B cell (primary cell): ENCODE data around the gene TMEM94. TPM values are rescaled to one million over a fixed set of nuclear protein-coding genes. Genes with fewer than 3 reads are reported as not detected.

Experiments used
- ATAC-seq: fragments of 200-7000 bp; cut with Tn5 transposase; one replicate; pipeline ENCODE4 v1.10.0; 2021; ENCODE audit warnings: low read depth, mild to moderate bottlenecking, moderate number of reproducible peaks, moderate library complexity
- CTCF ChIA-PET: fragments of 350-600 bp; sonication (Branson Sonifier 250); formaldehyde crosslinking; loops from one replicate; lab custom pipeline; 2021; ENCODE audit warnings: antibody characterized with exemption, inconsistent platforms; lab: Charles Lee
- POLR2A ChIA-PET: fragments of 350-600 bp; sonication (Branson Sonifier 250); formaldehyde crosslinking; loops from one replicate; lab custom pipeline; 2021; ENCODE audit warnings: antibody characterized with exemption; lab: Charles Lee
- DNase-seq: peaks from one replicate; pipeline ENCODE4 v3.0.0; 2013
- H2AFZ ChIP-seq: 2 replicates; pipeline ENCODE4 v1.6.1; 2012; ENCODE audit warnings: mild to moderate bottlenecking, low read depth, low read length; ENCODE audit not compliant: insufficient read depth, poor library complexity, severe bottlenecking
- H3K27ac ChIP-seq, 2 donors: 1 replicate in 1 of 2; 2 replicates in 1 of 2; pipeline ENCODE4 v1.5.1; 2012 to 2013; ENCODE audit warnings: low read length in 2 of 2, mild to moderate bottlenecking in 2 of 2, moderate library complexity in 1 of 2
- H3K27me3 ChIP-seq, 4 experiments: fragments of 200-600 bp in 1 of 4; sonication (generic) in 1 of 4; replicated peaks in 1 of 4; 1 replicate in 2 of 4; 2 replicates in 2 of 4; pipeline versions ENCODE4 v1.6.1 to v1.7.0; 2013 to 2016; ENCODE audit warnings: low read length in 3 of 4, mild to moderate bottlenecking in 2 of 4, mixed read lengths in 1 of 4, moderate library complexity in 1 of 4; ENCODE audit not compliant: insufficient read depth in 4 of 4, control insufficient read depth in 3 of 4; ENCODE audit errors: control extremely low read depth in 1 of 4
- H3K36me3 ChIP-seq, 2 experiments: replicated peaks in 1 of 2; 1 replicate in 1 of 2; 2 replicates in 1 of 2; pipeline versions ENCODE4 v1.6.1 to v1.7.1; 2013; ENCODE audit warnings: low read length in 1 of 2; ENCODE audit not compliant: insufficient read depth in 2 of 2, control insufficient read depth in 1 of 2; ENCODE audit errors: control extremely low read depth in 1 of 2, extremely low read depth in 1 of 2
- H3K4me1 ChIP-seq, 2 donors: fragments of 200-600 bp in 1 of 2; sonication (generic) in 1 of 2; 1 replicate in 1 of 2; 2 replicates in 1 of 2; pipeline versions ENCODE4 v1.5.1 to v1.6.1; 2013 to 2017; ENCODE audit warnings: low read length in 2 of 2; ENCODE audit not compliant: control insufficient read depth in 2 of 2, insufficient read depth in 2 of 2
- H3K4me2 ChIP-seq: replicated peaks from 2 replicates; pipeline ENCODE3; 2012; ENCODE audit warnings: mild to moderate bottlenecking, low read depth, low read length; ENCODE audit not compliant: poor library complexity, severe bottlenecking
- H3K4me3 ChIP-seq, 5 experiments: fragments of 200-600 bp in 1 of 5; sonication (generic) in 1 of 5; 1 replicate in 3 of 5; 2 replicates in 2 of 5; pipeline versions ENCODE4 v1.5.1 to v1.7.0; 2011 to 2016; ENCODE audit warnings: low read length in 4 of 5, mild to moderate bottlenecking in 4 of 5, low read depth in 2 of 5, control low read depth in 1 of 5, moderate library complexity in 1 of 5; ENCODE audit not compliant: insufficient read depth in 1 of 5; ENCODE audit errors: control extremely low read depth in 1 of 5, extremely low read depth in 1 of 5
- H3K79me2 ChIP-seq: fragments of 200-600 bp; sonication (generic); one replicate; pipeline ENCODE4 v1.6.0; 2016; ENCODE audit warnings: low read length; ENCODE audit not compliant: control insufficient read depth, insufficient read depth
- H3K9ac ChIP-seq: fragments of 200-600 bp; sonication (generic); 2 replicates; pipeline ENCODE4 v1.6.1; 2017; ENCODE audit warnings: mild to moderate bottlenecking, low read length, moderate library complexity
- H3K9me3 ChIP-seq, 3 donors: one replicate each; pipeline versions ENCODE4 v1.6.1 to v1.7.1; 2013; ENCODE audit warnings: low read length in 2 of 3; ENCODE audit not compliant: control insufficient read depth in 2 of 3, insufficient read depth in 1 of 3; ENCODE audit errors: control extremely low read depth in 1 of 3
- H4K20me1 ChIP-seq: 2 replicates; pipeline ENCODE4 v1.6.0; 2012; ENCODE audit warnings: mild to moderate bottlenecking, low read length; ENCODE audit not compliant: insufficient read depth, control insufficient read depth, poor library complexity, severe bottlenecking
- H3K27ac Mint-ChIP-seq: one replicate; pipeline ENCODE4 v1.8.0; 2021; ENCODE audit warnings: mixed read lengths
- H3K27me3 Mint-ChIP-seq: one replicate; pipeline ENCODE4 v1.8.0; 2021; ENCODE audit warnings: mixed read lengths
- H3K4me1 Mint-ChIP-seq: one replicate; pipeline ENCODE4 v1.8.0; 2021; ENCODE audit warnings: mixed read lengths
- H3K4me3 Mint-ChIP-seq: one replicate; pipeline ENCODE4 v1.8.0; 2021; ENCODE audit warnings: mixed read lengths
- H3K9me3 Mint-ChIP-seq: one replicate; pipeline ENCODE4 v1.8.0; 2022; ENCODE audit warnings: mixed read lengths; ENCODE audit not compliant: insufficient read depth
- EZH2 ChIP-seq: IDR thresholded peaks from 2 replicates; pipeline ENCODE4 v1.6.1; 2012; ENCODE audit warnings: borderline replicate concordance, low read depth, mild to moderate bottlenecking, moderate library complexity, low read length; ENCODE audit not compliant: insufficient read depth, poor library complexity, severe bottlenecking
- WGBS: methylation state at CpG from one replicate; pipeline ENCODE4 v1.1.5; 2013; ENCODE audit warnings: missing lambda C conversion rate; ENCODE audit not compliant: insufficient coverage; 5-methylcytosine and 5-hydroxymethylcytosine counted together
- intact Hi-C: fragments of 100-400 bp; cut with micrococcal nuclease; formaldehyde crosslinking; loops from one replicate; pipeline ENCODE4 v1.10.0; 2022
- polyA plus RNA-seq: library from polyadenylated mRNA; depleted of rRNA; stranded (reverse); fragments of >200 nt; gene quantifications from 2 replicates; pipeline ENCODE4 v1.2.3, GENCODE V29; 2012
- total RNA-seq, 2 donors: library from RNA; stranded (reverse); fragments of 120-200 nt in 1 of 2; gene quantifications; 1 replicate in 1 of 2; 2 replicates in 1 of 2; pipeline versions ENCODE4 v1.2.3 to v1.2.4, GENCODE V29; 2013 to 2022
- TF ChIP-seq, protein P1 (sequence below): fragments of 200-600 bp; IDR thresholded peaks from one replicate; pipeline ENCODE4 v1.8.0; 2022; ENCODE audit warnings: antibody characterized with exemption, mild to moderate bottlenecking

TMEM94 gene
- total and polyA plus RNA-seq, 2 donors (not counting 1 experiment from before 2014, with no cell fraction given) = 139 to 158 TPM

DNA sequence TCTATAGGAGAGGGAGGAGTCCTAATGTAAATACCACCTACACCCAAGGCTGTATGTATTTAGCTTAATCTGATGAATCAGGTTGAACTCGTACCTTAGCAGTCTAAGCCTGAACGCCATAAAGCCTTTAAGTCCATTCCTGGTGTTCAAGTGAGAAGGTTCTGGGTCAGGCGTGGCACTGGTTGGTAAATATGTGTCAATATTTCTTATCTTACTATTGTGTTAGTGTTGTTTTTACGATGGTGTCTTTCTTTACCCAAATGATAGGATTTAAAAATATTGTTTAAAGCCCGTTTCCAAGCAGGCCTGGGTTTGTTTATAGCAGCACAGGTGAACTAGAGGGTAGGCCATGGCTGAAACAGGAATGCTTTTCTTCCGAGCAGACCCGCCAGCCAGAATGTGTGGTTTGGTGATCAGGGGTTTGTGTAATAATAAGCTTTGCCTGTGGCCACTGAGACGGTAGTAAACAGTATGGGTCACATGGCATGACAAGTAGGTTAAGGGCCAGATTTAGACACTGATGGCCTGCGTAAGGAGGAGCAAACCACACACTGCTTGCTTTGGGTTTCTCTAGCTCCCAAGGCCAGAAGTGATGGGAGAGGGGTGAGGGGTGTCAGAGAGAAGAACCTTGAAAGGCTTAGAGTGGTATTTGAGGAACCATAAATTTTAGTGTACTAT, 3.3 kb downstream of the TMEM94 start:
- H3K27ac Mint-ChIP-seq = peak overlapping the region; percentile 5
- no peak for TF ChIP-seq EZH2
- TF ChIP-seq, protein P1, sequence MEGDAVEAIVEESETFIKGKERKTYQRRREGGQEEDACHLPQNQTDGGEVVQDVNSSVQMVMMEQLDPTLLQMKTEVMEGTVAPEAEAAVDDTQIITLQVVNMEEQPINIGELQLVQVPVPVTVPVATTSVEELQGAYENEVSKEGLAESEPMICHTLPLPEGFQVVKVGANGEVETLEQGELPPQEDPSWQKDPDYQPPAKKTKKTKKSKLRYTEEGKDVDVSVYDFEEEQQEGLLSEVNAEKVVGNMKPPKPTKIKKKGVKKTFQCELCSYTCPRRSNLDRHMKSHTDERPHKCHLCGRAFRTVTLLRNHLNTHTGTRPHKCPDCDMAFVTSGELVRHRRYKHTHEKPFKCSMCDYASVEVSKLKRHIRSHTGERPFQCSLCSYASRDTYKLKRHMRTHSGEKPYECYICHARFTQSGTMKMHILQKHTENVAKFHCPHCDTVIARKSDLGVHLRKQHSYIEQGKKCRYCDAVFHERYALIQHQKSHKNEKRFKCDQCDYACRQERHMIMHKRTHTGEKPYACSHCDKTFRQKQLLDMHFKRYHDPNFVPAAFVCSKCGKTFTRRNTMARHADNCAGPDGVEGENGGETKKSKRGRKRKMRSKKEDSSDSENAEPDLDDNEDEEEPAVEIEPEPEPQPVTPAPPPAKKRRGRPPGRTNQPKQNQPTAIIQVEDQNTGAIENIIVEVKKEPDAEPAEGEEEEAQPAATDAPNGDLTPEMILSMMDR = no peak
- H3K4me3 Mint-ChIP-seq = peak overlapping the region; percentile 13
- intact Hi-C loops = no loop called here
- no peaks in the 10 kb centered on the region for H3K36me3 ChIP-seq
- DNase-seq = no peak
- H3K9ac ChIP-seq = no peak overlapping the region
- 79% methylated on average over 9 of the region's 9 CpGs for WGBS
- no peak overlapping the region for H3K4me2 ChIP-seq
- H3K79me2 ChIP-seq = peaks cover 51% of the 10 kb centered on the region
- ATAC-seq = no peak
- no peaks in the 10 kb centered on the region for H3K9me3 ChIP-seq
- peaks cover 14 to 20% of the 10 kb centered on the region in 2 donors for H3K4me1 ChIP-seq
- H3K27me3 ChIP-seq = no peaks in the 10 kb centered on the region
- no peak overlapping the region for H2AFZ ChIP-seq
- H4K20me1 ChIP-seq = no peaks in the 10 kb centered on the region
- no peaks in the 10 kb centered on the region for H3K9me3 Mint-ChIP-seq
- POLR2A ChIA-PET = no interaction called here
- CTCF ChIA-PET = interaction anchor here (1.1 kb wide), 1 partner anchor 44 kb away, joined by 4 read pairs; no protein-coding TSS in a partner anchor
- peak overlapping the region in 1 of 2 donors; percentile 8 for H3K27ac ChIP-seq
- no peak overlapping the region for H3K4me3 ChIP-seq
- H3K4me1 Mint-ChIP-seq = peaks cover 36% of the 10 kb centered on the region
- H3K27me3 Mint-ChIP-seq = no peaks in the 10 kb centered on the region

DNA sequence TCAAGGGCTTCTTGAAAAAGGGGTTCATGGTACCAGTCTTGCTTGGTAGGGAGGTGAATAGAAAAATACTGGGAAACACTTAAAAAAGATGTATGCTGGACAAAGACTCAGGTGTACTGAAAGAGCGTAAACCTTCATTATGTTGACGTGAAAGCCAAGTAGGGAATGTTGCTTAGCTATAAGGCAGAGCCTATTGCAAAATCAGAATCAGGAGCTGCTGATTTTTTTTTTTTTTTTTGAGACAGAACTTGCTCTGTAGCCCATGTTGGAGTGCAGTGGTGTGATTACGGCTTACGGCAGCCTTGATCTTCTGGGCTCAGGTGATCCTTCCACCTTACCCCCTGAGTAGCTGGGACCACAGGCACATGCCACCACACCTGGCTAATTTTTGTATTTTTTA, 3.9 kb downstream of the TMEM94 start:
- no peak overlapping the region for H3K4me3 ChIP-seq
- ChIA-PET CTCF (interaction anchor here (1.1 kb wide), 1 partner anchor 43 kb away, joined by 4 read pairs; no protein-coding TSS in a partner anchor), POLR2A (no interaction called here)
- no peaks in the 10 kb centered on the region for H3K9me3 Mint-ChIP-seq
- DNase-seq (no peak), ATAC-seq (no peak)
- H3K4me2 ChIP-seq = no peak overlapping the region
- no peaks in the 10 kb centered on the region for H3K36me3 ChIP-seq
- no peaks in the 10 kb centered on the region for H3K27me3 Mint-ChIP-seq
- peaks cover 38% of the 10 kb centered on the region for H3K4me1 Mint-ChIP-seq
- H3K4me1 ChIP-seq = peaks cover 14 to 20% of the 10 kb centered on the region in 2 donors
- no peak overlapping the region for H2AFZ ChIP-seq
- intact Hi-C loops = no loop called here
- 100% methylated on average over 4 of the region's 4 CpGs for WGBS
- no peak overlapping the region for H3K4me3 Mint-ChIP-seq
- H3K27ac Mint-ChIP-seq = no peak overlapping the region
- H3K27ac ChIP-seq = peak overlapping the region in 1 of 2 donors; percentile 8
- H3K27me3 ChIP-seq = no peaks in the 10 kb centered on the region
- TF ChIP-seq, protein P1 = no peak
- no peak for TF ChIP-seq EZH2
- H3K79me2 ChIP-seq = peaks cover 54% of the 10 kb centered on the region
- no peaks in the 10 kb centered on the region for H3K9me3 ChIP-seq
- H4K20me1 ChIP-seq = no peaks in the 10 kb centered on the region
- H3K9ac ChIP-seq = no peak overlapping the region
